PFSK-1 (cell line): ENCODE results near the gene KCNK3.

Experiments used
- FOXP2 ChIP-seq: optimal IDR thresholded peaks from 2 replicates; pipeline ENCODE3; 2011; ENCODE audit warnings: borderline replicate concordance, control low read depth, inconsistent platforms; ENCODE audit not compliant: insufficient read depth; ENCODE audit errors: extremely low read length, extremely low read depth
- POLR2AphosphoS5 ChIP-seq: IDR thresholded peaks from 2 replicates; pipeline ENCODE4 v1.6.1; 2012; ENCODE audit warnings: low read depth, mild to moderate bottlenecking, control low read depth, low read length, moderate library complexity
- REST ChIP-seq, 2 experiments: IDR thresholded peaks; 2 replicates each; pipeline versions ENCODE4 v1.6.1 to v1.8.0; 2011 to 2012; ENCODE audit warnings: low read depth in 2 of 2, low read length in 2 of 2, control low read depth in 1 of 2, inconsistent platforms in 1 of 2, mild to moderate bottlenecking in 1 of 2, moderate library complexity in 1 of 2; ENCODE audit not compliant: insufficient read depth in 1 of 2
- SIN3A ChIP-seq: IDR thresholded peaks from 2 replicates; pipeline ENCODE4 v1.6.1; 2012; ENCODE audit warnings: mild to moderate bottlenecking, low read length, moderate library complexity, borderline replicate concordance; ENCODE audit not compliant: insufficient read depth
- TAF1 ChIP-seq: IDR thresholded peaks from 2 replicates; pipeline ENCODE4 v1.6.1; 2012; ENCODE audit warnings: low read length, control low read depth, borderline replicate concordance; ENCODE audit not compliant: insufficient read depth

Gene KCNK3

GRCh38 chr2:26701596-26701995 is 9.1 kb downstream of the KCNK3 start:
- TF ChIP-seq TAF1 (no peak), FOXP2 (no peak), SIN3A (no peak), REST (IDR thresholded peaks at IDR 0.05; ENCODE audit: insufficient read depth in 1 of 2, low read depth in 2 of 2, low read length in 2 of 2) (no peak), POLR2AphosphoS5 (no peak)

DNA sequence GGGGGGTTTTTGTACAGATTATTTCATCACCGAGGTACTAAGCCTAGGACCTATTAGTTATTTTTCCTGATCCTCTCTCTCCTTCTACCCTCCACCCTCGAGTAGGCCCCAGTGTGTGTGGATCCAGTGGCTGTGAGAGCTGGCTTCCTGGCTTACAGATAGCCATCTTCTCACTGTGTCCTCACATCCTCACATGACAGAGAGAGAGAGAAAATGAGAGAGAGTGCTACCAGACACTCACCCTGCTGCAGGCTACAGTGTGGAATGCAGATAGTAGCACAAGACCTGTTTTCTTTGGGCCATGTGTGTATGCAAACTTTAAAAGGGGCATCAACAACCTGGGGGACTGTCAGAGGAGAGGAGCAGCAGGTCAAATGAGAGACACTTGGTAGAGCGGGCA is 9.5 kb downstream of the KCNK3 start:
- TF ChIP-seq TAF1 (no peak), SIN3A (no peak), REST (IDR thresholded peaks at IDR 0.05; ENCODE audit: insufficient read depth in 1 of 2, low read depth in 2 of 2, low read length in 2 of 2) (no peak), POLR2AphosphoS5 (no peak), FOXP2 (no peak)

DNA sequence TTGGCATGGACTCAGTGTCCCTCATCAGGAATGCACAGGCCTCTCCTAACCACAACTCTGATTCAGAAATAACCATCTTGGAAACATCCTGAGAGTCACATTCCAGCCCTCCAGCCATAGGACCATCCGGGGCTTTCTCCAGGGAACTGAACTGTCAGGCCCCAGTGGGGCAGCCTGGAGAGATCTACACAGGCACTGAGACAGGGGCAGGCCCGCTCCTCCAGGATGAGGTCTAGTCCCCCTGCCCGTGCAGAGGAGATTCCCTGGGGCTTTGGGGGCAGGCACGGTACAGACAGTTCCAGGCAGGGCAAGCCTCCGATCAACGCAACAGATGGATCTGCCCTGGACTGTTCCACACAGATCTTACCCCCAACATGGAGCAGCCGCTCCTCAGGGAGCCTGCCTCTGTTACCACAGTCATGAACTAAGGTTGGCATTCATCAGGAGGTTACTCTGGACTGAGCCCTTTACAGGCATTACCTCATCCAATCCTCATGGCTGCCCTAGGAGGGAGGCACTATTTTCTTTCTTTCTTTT is 12.0 kb downstream of the KCNK3 start:
- TF ChIP-seq POLR2AphosphoS5 (no peak), REST (IDR thresholded peaks at IDR 0.05; ENCODE audit: insufficient read depth in 1 of 2, low read depth in 2 of 2, low read length in 2 of 2) (no peak), TAF1 (no peak), SIN3A (no peak), FOXP2 (no peak)

DNA sequence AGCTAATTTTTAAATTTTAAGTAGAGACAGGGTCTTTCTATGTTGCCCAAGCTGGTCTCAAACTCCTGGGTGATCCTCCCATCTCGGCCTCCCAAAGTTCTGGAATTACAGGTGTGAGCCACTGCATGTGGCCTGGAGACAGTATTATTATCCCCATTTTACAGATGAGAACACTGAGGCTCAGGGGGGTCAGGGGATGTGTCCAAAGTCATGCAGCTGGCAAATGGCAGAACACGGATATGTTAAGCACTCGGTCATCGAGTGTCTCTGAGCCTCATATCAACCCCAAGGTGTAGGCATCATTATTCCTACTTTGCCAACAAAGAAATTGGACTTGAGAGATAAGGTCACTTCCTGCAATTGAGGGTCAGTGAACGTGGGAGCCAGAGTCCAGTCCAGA is 12.6 kb downstream of the KCNK3 start:
- TF ChIP-seq TAF1 = no peak
- no peak for TF ChIP-seq FOXP2
- no peak for TF ChIP-seq SIN3A
- TF ChIP-seq POLR2AphosphoS5 = no peak
- no peak for TF ChIP-seq REST (IDR thresholded peaks at IDR 0.05; ENCODE audit: insufficient read depth in 1 of 2, low read depth in 2 of 2, low read length in 2 of 2)

DNA sequence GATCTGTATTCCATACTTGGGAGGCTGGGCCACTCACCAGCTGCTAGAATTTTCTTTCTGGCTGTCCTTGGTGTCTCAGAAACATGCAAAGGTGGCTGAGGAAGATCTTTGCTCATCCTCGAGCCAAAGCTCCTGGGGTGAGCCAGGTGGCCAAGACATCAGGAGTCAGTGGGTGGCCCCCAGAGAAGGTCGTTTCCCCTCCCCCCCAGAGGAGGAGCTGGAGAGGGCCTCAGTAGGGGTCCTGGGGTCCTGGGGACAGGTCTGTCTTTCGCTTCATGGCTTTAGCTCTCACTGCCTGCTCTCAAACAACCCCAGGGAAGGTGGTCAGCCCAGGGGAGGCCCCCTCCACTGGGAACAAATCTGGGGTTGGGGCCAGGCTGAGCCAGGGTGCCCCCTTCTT is 13.6 kb downstream of the KCNK3 start:
- TF ChIP-seq SIN3A (no peak), REST (IDR thresholded peaks at IDR 0.05; ENCODE audit: insufficient read depth in 1 of 2, low read depth in 2 of 2, low read length in 2 of 2) (no peak), FOXP2 (no peak), TAF1 (no peak)
